Measurements from ENCODE around the gene SWI5.

The SWI5 gene

DNA sequence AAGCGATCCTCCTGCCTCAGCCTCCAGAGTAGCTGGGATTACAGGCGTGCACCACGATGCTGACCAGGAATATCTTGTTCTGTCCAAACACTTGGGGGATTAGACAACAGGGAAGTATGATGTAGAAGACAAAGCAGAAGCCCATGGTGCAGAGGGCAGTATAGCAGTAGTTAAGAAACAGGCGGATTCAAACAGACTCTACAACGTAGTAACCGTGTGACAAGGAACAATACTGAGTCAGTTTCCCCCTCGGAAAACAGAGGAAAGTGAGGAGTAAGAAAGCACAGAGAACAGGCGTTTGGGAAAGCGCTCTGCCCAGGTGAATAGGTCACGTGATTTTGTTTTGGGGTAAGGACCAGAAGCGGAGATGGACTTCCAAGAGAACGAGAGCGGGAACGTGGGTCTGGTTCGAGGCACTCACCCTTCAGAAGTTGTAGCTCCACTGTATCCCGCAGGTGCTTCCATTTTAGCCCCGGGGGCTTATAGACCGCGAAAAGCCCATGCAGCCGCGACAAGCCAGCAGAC is 45.9 kb downstream of the SWI5 start:
- peak overlapping the region; percentile 80 for H3K4me3 ChIP-seq (ENCODE audit: low read depth, low read length)
- no peak for DNase-seq (ENCODE audit: low read depth)
- TF ChIP-seq, protein P1, sequence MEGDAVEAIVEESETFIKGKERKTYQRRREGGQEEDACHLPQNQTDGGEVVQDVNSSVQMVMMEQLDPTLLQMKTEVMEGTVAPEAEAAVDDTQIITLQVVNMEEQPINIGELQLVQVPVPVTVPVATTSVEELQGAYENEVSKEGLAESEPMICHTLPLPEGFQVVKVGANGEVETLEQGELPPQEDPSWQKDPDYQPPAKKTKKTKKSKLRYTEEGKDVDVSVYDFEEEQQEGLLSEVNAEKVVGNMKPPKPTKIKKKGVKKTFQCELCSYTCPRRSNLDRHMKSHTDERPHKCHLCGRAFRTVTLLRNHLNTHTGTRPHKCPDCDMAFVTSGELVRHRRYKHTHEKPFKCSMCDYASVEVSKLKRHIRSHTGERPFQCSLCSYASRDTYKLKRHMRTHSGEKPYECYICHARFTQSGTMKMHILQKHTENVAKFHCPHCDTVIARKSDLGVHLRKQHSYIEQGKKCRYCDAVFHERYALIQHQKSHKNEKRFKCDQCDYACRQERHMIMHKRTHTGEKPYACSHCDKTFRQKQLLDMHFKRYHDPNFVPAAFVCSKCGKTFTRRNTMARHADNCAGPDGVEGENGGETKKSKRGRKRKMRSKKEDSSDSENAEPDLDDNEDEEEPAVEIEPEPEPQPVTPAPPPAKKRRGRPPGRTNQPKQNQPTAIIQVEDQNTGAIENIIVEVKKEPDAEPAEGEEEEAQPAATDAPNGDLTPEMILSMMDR (IDR thresholded peaks at IDR 0.05; ENCODE audit: insufficient read depth, low read depth, low read length, missing control alignments) = no peak

DNA sequence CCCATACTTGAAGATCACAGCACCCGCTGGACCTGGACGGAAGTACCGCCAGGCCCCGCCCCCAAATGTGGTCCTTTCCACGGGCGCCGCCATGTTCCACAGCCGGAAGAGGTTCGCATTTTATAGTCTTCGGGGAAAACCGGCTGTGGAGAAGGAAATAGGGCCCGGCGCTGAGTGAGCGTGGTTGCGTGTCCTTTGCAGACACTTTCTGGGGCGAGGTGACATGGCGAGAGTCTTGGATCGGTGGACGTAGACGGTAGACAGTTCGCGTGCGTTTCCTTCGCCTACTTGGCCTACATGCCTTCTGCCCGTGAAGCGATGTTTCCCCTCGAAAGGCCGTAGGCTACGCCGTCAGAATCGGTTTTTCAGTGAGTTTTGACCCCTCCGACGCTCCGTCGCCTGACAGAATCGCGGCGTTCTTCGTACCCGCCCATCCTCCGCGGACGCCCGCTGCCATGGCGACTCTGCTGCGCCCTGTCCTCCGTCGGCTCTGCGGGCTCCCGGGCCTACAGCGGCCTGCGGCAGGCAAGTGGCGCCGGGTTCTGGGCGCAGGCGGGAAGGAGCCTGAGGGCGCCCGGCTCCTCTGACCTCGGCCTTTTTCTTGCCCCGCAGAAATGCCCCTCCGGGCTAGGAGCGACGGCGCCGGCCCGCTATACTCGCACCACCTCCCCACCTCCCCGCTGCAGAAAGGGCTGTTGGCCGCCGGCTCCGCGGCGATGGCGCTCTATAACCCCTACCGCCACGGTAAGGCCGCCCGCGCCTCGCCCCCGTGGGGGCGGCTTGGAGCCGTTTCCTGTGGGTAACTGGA is 46.5 kb downstream of the SWI5 start, which contains the start of the genes COQ4 and TRUB2:
TSS of gene COQ4 (plus strand) at position 436 of the 808 bp plus-strand sequence. CDS start at position 456, 20 bp downstream.
TSS of gene TRUB2 (minus strand) at position 44 of the 808 bp plus-strand sequence. CDS start at position 5, 39 bp downstream.
- peak within 1 kb of the TSS; percentile 80 for H3K4me3 ChIP-seq (ENCODE audit: low read depth, low read length)
- TF ChIP-seq, protein P1 (IDR thresholded peaks at IDR 0.05; ENCODE audit: insufficient read depth, low read depth, low read length, missing control alignments) = no peak
- peak; percentile 96 for DNase-seq (ENCODE audit: low read depth)

GRCh38 chr9:128323212-128323730 is 47.2 kb downstream of the SWI5 start:
- DNase-seq (ENCODE audit: low read depth) = no peak
- TF ChIP-seq, protein P1 (IDR thresholded peaks at IDR 0.05; ENCODE audit: insufficient read depth, low read depth, low read length, missing control alignments) = no peak
- peak overlapping the region; percentile 80 for H3K4me3 ChIP-seq (ENCODE audit: low read depth, low read length)

GRCh38 chr9:128323791-128324190 is 47.7 kb downstream of the SWI5 start:
- H3K4me3 ChIP-seq (ENCODE audit: low read depth, low read length) = peak overlapping the region; percentile 80
- no peak for DNase-seq (ENCODE audit: low read depth)
- TF ChIP-seq, protein P1 (IDR thresholded peaks at IDR 0.05; ENCODE audit: insufficient read depth, low read depth, low read length, missing control alignments) = no peak

- TF ChIP-seq, protein P1 (IDR thresholded peaks at IDR 0.05; ENCODE audit: insufficient read depth, low read depth, low read length, missing control alignments) = no peak
- DNase-seq (ENCODE audit: low read depth) = no peak
- no peak overlapping the region for H3K4me3 ChIP-seq (ENCODE audit: low read depth, low read length)
Measured at GRCh38 chr9:128324401-128324800, 48.3 kb downstream of the SWI5 start.

GRCh38 chr9:128325629-128326028 is 49.6 kb downstream of the SWI5 start:
- DNase-seq (ENCODE audit: low read depth) = no peak
- no peak overlapping the region for H3K4me3 ChIP-seq (ENCODE audit: low read depth, low read length)
- TF ChIP-seq, protein P1 (IDR thresholded peaks at IDR 0.05; ENCODE audit: insufficient read depth, low read depth, low read length, missing control alignments) = no peak
